HG03558 (cell line): ENCODE data around the gene CA14.
A peak's percentile ranks its signal among the peaks of the same experiment; 100 is the strongest.
"Not testable (repeated sequence)": the region's sequence is repeated elsewhere in the genome, so short reads cannot be mapped to it uniquely, and the experiment has no call there.

Experiments
- ATAC-seq: cut with Tn5 transposase; IDR thresholded peaks from one replicate; pipeline ENCODE4 v1.9.1; 2021; ENCODE audit warnings: moderate number of reproducible peaks; ENCODE audit not compliant: unreplicated experiment; ENCODE audit errors: extremely low read depth

The CA14 gene

GRCh38 chr1:150235852-150236613 is 21.5 kb upstream of the CA14 start, which contains the start of gene ANP32E:
Gene ANP32E (minus strand): TSS chr1:150236112. CDS start chr1:150235786, 326 bp downstream.
- ATAC-seq, result peak; percentile 61

- ATAC-seq, result no peak
Measured at GRCh38 chr1:150236614-150237100, 20.9 kb upstream of the CA14 start.

GRCh38 chr1:150237176-150237575 is 20.4 kb upstream of the CA14 start:
- ATAC-seq, result not testable (repeated sequence)

GRCh38 chr1:150237746-150238145 is 19.8 kb upstream of the CA14 start:
- ATAC-seq, result no peak

- ATAC-seq, result no peak
Measured at GRCh38 chr1:150243003-150243402, 14.6 kb upstream of the CA14 start.

- ATAC-seq, result no peak
Measured at GRCh38 chr1:150249936-150250335, 7.6 kb upstream of the CA14 start.

- ATAC-seq, result no peak
Measured at GRCh38 chr1:150256198-150256553, 1.4 kb upstream of the CA14 start.

- no peak for ATAC-seq
Measured at GRCh38 chr1:150256554-150257341, 826 bp upstream of the CA14 start.

- no peak for ATAC-seq
Measured at GRCh38 chr1:150259217-150259616, 1.6 kb downstream of the CA14 start.

- ATAC-seq, result no peak
Measured at GRCh38 chr1:150259758-150260669, 2.4 kb downstream of the CA14 start.

- no peak for ATAC-seq
Measured at GRCh38 chr1:150261367-150261766, 3.8 kb downstream of the CA14 start.

- no peak for ATAC-seq
Measured at GRCh38 chr1:150262388-150263320, 5.1 kb downstream of the CA14 start.

GRCh38 chr1:150263549-150263948 is 6.0 kb downstream of the CA14 start:
- no peak for ATAC-seq

- no peak for ATAC-seq
Measured at GRCh38 chr1:150267896-150268295, 10.3 kb downstream of the CA14 start.

- ATAC-seq, result no peak
Measured at GRCh38 chr1:150268340-150268704, 10.7 kb downstream of the CA14 start.

GRCh38 chr1:150268705-150269403 is 11.3 kb downstream of the CA14 start, which contains the start of gene APH1A:
Gene APH1A (minus strand): TSS chr1:150269016. CDS start chr1:150268810, 206 bp downstream.
- ATAC-seq, result peak; percentile 69

- no peak for ATAC-seq
Measured at GRCh38 chr1:150269451-150269850, 11.9 kb downstream of the CA14 start.

GRCh38 chr1:150271291-150271959 is 13.9 kb downstream of the CA14 start:
- no peak for ATAC-seq
